Measurements from ENCODE around the gene CSNK1G1.

DNA sequence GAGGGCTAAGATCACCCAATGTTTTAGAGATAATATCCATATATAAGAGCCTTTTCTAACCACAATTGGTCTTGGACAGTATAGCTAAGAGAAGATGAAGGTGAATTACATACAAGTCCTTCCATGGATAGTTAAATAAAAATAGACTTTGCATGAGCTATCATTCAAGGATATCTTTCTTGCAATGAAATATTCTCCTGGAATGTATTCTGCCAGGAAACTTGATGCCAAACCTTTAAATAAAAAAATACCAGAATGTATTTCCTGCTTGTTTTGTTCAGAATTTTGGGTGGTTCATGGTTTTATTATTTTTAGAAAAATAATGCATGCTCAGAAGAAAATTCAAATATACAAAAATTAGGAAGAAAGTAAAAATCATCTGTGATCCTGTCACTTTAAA is 104.3 kb downstream of the CSNK1G1 start:
- no peak for TF ChIP-seq TAF1 (IDR thresholded peaks at IDR 0.05; ENCODE audit: low read depth)
- TF ChIP-seq, protein P1, sequence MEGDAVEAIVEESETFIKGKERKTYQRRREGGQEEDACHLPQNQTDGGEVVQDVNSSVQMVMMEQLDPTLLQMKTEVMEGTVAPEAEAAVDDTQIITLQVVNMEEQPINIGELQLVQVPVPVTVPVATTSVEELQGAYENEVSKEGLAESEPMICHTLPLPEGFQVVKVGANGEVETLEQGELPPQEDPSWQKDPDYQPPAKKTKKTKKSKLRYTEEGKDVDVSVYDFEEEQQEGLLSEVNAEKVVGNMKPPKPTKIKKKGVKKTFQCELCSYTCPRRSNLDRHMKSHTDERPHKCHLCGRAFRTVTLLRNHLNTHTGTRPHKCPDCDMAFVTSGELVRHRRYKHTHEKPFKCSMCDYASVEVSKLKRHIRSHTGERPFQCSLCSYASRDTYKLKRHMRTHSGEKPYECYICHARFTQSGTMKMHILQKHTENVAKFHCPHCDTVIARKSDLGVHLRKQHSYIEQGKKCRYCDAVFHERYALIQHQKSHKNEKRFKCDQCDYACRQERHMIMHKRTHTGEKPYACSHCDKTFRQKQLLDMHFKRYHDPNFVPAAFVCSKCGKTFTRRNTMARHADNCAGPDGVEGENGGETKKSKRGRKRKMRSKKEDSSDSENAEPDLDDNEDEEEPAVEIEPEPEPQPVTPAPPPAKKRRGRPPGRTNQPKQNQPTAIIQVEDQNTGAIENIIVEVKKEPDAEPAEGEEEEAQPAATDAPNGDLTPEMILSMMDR (IDR thresholded peaks at IDR 0.05; ENCODE audit: poor library complexity, severe bottlenecking): no peak
- TF ChIP-seq, protein P2, sequence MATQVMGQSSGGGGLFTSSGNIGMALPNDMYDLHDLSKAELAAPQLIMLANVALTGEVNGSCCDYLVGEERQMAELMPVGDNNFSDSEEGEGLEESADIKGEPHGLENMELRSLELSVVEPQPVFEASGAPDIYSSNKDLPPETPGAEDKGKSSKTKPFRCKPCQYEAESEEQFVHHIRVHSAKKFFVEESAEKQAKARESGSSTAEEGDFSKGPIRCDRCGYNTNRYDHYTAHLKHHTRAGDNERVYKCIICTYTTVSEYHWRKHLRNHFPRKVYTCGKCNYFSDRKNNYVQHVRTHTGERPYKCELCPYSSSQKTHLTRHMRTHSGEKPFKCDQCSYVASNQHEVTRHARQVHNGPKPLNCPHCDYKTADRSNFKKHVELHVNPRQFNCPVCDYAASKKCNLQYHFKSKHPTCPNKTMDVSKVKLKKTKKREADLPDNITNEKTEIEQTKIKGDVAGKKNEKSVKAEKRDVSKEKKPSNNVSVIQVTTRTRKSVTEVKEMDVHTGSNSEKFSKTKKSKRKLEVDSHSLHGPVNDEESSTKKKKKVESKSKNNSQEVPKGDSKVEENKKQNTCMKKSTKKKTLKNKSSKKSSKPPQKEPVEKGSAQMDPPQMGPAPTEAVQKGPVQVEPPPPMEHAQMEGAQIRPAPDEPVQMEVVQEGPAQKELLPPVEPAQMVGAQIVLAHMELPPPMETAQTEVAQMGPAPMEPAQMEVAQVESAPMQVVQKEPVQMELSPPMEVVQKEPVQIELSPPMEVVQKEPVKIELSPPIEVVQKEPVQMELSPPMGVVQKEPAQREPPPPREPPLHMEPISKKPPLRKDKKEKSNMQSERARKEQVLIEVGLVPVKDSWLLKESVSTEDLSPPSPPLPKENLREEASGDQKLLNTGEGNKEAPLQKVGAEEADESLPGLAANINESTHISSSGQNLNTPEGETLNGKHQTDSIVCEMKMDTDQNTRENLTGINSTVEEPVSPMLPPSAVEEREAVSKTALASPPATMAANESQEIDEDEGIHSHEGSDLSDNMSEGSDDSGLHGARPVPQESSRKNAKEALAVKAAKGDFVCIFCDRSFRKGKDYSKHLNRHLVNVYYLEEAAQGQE (IDR thresholded peaks at IDR 0.05; ENCODE audit: borderline replicate concordance): no peak
- no peak for TF ChIP-seq POLR2AphosphoS5 (IDR thresholded peaks at IDR 0.05)
- no peak for TF ChIP-seq EZH2 (IDR thresholded peaks at IDR 0.05; ENCODE audit: borderline replicate concordance, insufficient read depth, low read length, poor library complexity, severe bottlenecking)
- TF ChIP-seq RAD21 (conservative IDR thresholded peaks at IDR 0.05): no peak
- no peak for TF ChIP-seq EP300 (conservative IDR thresholded peaks at IDR 0.05; ENCODE audit: poor library complexity, severe bottlenecking)
